Upper lobe of left lung (tissue), 4 donors: Measurements from ENCODE around the gene CARD16.

Experiments used
- CTCF ChIP-seq, 6 experiments: fragments of 450-650 bp in 4 of 6; fragments of 200-600 bp in 2 of 6; sonication (generic) in 2 of 6; IDR thresholded peaks; one replicate each; pipeline ENCODE4 v1.5.1; 2016 to 2019; ENCODE audit warnings: antibody characterized with exemption in 6 of 6
- EP300 ChIP-seq, 4 donors: sonication (generic); formaldehyde crosslinking; IDR thresholded peaks; one replicate each; pipeline ENCODE4 v1.5.1; 2017; ENCODE audit warnings: antibody characterized with exemption in 4 of 4, control low read depth in 2 of 4
- POLR2A ChIP-seq, 4 donors: fragments of 450-650 bp; IDR thresholded peaks; one replicate each; pipeline ENCODE4 v1.5.1; 2016 to 2017; ENCODE audit warnings: antibody characterized with exemption in 4 of 4, mild to moderate bottlenecking in 2 of 4
- POLR2AphosphoS5 ChIP-seq, 2 donors: sonication (generic); formaldehyde crosslinking; IDR thresholded peaks; one replicate each; pipeline ENCODE4 v1.5.1; 2017; ENCODE audit warnings: antibody characterized with exemption in 2 of 2

GRCh38 chr11:104992781-104993180 is 52.4 kb downstream of the CARD16 start:
- TF ChIP-seq CTCF (IDR thresholded peaks at IDR 0.05) (no peak), POLR2AphosphoS5 (IDR thresholded peaks at IDR 0.05) (no peak), POLR2A (IDR thresholded peaks at IDR 0.05) (no peak), EP300 (IDR thresholded peaks at IDR 0.05) (no peak)
